Measurements from ENCODE around the gene ACOX3.

Gene ACOX3

GRCh38 chr4:8461086-8461485 lies 20.6 kb upstream of the ACOX3 start (continued):
- TF ChIP-seq, protein P1, sequence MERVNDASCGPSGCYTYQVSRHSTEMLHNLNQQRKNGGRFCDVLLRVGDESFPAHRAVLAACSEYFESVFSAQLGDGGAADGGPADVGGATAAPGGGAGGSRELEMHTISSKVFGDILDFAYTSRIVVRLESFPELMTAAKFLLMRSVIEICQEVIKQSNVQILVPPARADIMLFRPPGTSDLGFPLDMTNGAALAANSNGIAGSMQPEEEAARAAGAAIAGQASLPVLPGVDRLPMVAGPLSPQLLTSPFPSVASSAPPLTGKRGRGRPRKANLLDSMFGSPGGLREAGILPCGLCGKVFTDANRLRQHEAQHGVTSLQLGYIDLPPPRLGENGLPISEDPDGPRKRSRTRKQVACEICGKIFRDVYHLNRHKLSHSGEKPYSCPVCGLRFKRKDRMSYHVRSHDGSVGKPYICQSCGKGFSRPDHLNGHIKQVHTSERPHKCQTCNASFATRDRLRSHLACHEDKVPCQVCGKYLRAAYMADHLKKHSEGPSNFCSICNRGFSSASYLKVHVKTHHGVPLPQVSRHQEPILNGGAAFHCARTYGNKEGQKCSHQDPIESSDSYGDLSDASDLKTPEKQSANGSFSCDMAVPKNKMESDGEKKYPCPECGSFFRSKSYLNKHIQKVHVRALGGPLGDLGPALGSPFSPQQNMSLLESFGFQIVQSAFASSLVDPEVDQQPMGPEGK (tag by site-specific recombination; IDR thresholded peaks at IDR 0.05): no peak
- TF ChIP-seq, protein P2, sequence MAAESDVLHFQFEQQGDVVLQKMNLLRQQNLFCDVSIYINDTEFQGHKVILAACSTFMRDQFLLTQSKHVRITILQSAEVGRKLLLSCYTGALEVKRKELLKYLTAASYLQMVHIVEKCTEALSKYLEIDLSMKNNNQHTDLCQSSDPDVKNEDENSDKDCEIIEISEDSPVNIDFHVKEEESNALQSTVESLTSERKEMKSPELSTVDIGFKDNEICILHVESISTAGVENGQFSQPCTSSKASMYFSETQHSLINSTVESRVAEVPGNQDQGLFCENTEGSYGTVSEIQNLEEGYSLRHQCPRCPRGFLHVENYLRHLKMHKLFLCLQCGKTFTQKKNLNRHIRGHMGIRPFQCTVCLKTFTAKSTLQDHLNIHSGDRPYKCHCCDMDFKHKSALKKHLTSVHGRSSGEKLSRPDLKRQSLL (tag by site-specific recombination; IDR thresholded peaks at IDR 0.05): no peak
- TF ChIP-seq ZNF398 (tag by site-specific recombination; IDR thresholded peaks at IDR 0.05) (no peak), ZBTB26 (tag by site-specific recombination; optimal IDR thresholded peaks at IDR 0.05) (no peak)

GRCh38 chr4:8459867-8460445 lies 19.4 kb upstream of the ACOX3 start:
- Histone ChIP-seq H3K4me3 (ENCODE audit: low read depth, low read length) (no peak overlapping the region), H3K4me1 (ENCODE audit: control insufficient read depth, insufficient read depth, low read length) (no peaks in the 10 kb centered on the region), H3K9me3 (ENCODE audit: control insufficient read depth, insufficient read depth, low read depth, low read length) (no peaks in the 10 kb centered on the region), H3K36me3 (ENCODE audit: control insufficient read depth in 2 of 2, insufficient read depth in 1 of 2, low read length in 2 of 2) (peaks cover 7 to 84% of the 10 kb centered on the region in 2 experiments; a peak in 2 of 3 replicates), H3K27ac (ENCODE audit: extremely low read depth, low read depth, low read length) (no peak overlapping the region)
- TF ChIP-seq HOXC10 (CRISPR knock-in tag; IDR thresholded peaks at IDR 0.05) (no peak), ZNF214 (tag by site-specific recombination; IDR thresholded peaks at IDR 0.05; ENCODE audit: borderline replicate concordance) (no peak)
- ChIA-PET POLR2A (no interaction called here), CTCF (interaction anchor here (0.7 to 0.9 kb wide), 2 partner anchors 8 to 1630 kb away, joined by 3 to 6 read pairs; no protein-coding TSS in a partner anchor)

DNA sequence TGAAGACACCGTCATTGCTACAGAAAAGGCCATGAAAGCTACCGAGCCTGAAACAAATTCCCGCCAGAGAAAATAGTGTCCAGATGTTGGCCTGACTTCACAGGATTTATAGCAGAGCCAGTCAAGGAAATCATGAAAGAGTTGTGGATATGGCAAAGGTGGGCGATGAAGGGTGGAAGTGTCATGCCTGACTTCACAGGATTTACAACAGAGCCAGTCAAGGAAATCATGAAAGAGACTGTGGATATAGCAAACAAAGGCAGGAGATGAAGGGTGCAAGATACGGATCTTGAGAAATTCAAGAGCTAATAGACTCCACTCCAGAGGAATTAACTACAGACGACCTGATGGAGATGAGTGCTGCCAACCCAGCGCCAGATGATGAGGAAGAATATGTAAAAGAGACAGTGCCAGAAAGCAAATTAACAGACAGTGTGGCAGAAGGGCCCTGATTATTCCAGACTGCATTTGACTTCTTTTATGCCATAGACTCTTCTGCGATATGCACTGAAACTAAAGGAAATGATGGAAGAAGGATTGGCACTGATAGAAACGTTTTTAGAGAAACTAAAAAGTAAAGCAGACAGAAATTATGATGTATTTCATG lies 17.2 kb upstream of the ACOX3 start:
- CTCF ChIA-PET: interaction anchor here (1.2 to 1.5 kb wide), 3 partner anchors 10 to 12 kb away, joined by 3 to 7 read pairs (median 4); no protein-coding TSS in a partner anchor
- Histone ChIP-seq H3K9me3 (ENCODE audit: control insufficient read depth, insufficient read depth, low read depth, low read length) (no peaks in the 10 kb centered on the region), H3K4me1 (ENCODE audit: control insufficient read depth, insufficient read depth, low read length) (no peaks in the 10 kb centered on the region), H3K27ac (ENCODE audit: extremely low read depth, low read depth, low read length) (no peak overlapping the region), H3K4me3 (ENCODE audit: low read depth, low read length) (no peak overlapping the region), H3K36me3 (ENCODE audit: control insufficient read depth in 2 of 2, insufficient read depth in 1 of 2, low read length in 2 of 2) (peaks cover 7 to 88% of the 10 kb centered on the region in 2 experiments; a peak in 2 of 3 replicates)
- TF ChIP-seq ZNF529 (tag by site-specific recombination; IDR thresholded peaks at IDR 0.05; ENCODE audit: insufficient replicate concordance) (no peak), ZNF560 (tag by site-specific recombination; IDR thresholded peaks at IDR 0.05; ENCODE audit: borderline replicate concordance) (no peak), ZNF585B (tag by site-specific recombination; IDR thresholded peaks at IDR 0.05) (no peak), ZNF670 (tag by site-specific recombination; IDR thresholded peaks at IDR 0.05; ENCODE audit: low read depth) (no peak), ZNF214 (tag by site-specific recombination; IDR thresholded peaks at IDR 0.05; ENCODE audit: borderline replicate concordance) (no peak), HOXC10 (CRISPR knock-in tag; IDR thresholded peaks at IDR 0.05) (no peak), ZNF624 (tag by site-specific recombination; IDR thresholded peaks at IDR 0.05) (no peak), ZNF76 (tag by site-specific recombination; IDR thresholded peaks at IDR 0.05; ENCODE audit: borderline replicate concordance, low read depth) (no peak), ZNF48 (tag by site-specific recombination; IDR thresholded peaks at IDR 0.05) (no peak)
- TF ChIP-seq, protein P3, sequence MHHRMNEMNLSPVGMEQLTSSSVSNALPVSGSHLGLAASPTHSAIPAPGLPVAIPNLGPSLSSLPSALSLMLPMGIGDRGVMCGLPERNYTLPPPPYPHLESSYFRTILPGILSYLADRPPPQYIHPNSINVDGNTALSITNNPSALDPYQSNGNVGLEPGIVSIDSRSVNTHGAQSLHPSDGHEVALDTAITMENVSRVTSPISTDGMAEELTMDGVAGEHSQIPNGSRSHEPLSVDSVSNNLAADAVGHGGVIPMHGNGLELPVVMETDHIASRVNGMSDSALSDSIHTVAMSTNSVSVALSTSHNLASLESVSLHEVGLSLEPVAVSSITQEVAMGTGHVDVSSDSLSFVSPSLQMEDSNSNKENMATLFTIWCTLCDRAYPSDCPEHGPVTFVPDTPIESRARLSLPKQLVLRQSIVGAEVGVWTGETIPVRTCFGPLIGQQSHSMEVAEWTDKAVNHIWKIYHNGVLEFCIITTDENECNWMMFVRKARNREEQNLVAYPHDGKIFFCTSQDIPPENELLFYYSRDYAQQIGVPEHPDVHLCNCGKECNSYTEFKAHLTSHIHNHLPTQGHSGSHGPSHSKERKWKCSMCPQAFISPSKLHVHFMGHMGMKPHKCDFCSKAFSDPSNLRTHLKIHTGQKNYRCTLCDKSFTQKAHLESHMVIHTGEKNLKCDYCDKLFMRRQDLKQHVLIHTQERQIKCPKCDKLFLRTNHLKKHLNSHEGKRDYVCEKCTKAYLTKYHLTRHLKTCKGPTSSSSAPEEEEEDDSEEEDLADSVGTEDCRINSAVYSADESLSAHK (tag by site-specific recombination; IDR thresholded peaks at IDR 0.05): no peak
- POLR2A ChIA-PET: interaction anchor here (1.0 kb wide), 1 partner anchor 15 kb away, joined by 3 read pairs; no protein-coding TSS in a partner anchor
